GM10266 (cell line): Measurements from ENCODE around the gene PMVK.

ENCODE experiments used
- DNase-seq: peaks from one replicate; pipeline ENCODE4 v3.0.0; 2012; ENCODE audit errors: extremely low spot score
- TF ChIP-seq, protein P1 (sequence below): IDR thresholded peaks from 2 replicates; pipeline ENCODE4 v1.5.1; 2012; ENCODE audit warnings: mild to moderate bottlenecking, low read depth; ENCODE audit not compliant: control insufficient read depth, insufficient read depth; ENCODE audit errors: missing control alignments

Gene PMVK

DNA sequence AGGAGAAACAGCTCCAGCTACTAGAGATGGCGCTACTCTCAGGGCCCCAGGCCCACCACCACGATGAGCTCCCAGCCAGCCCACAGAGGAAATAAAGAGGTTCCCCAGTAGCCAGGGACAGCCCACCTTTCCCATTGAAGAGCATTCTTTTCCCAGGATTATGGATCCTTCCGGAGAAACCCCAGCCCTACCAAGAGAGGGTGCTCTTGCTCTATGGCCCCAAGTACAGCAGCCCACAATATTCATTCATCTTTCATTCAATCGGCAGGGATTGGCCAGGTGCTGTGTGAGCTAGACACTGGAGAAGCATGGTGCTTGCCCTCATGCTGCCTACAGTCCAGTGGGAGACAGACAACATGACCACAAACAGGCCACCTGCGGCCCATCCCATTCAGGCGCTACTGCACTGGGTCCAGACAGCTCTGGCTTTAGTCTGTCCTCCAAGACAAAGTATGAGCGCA is 29.9 kb downstream of the PMVK start:
- DNase-seq: no peak
- TF ChIP-seq, protein P1, sequence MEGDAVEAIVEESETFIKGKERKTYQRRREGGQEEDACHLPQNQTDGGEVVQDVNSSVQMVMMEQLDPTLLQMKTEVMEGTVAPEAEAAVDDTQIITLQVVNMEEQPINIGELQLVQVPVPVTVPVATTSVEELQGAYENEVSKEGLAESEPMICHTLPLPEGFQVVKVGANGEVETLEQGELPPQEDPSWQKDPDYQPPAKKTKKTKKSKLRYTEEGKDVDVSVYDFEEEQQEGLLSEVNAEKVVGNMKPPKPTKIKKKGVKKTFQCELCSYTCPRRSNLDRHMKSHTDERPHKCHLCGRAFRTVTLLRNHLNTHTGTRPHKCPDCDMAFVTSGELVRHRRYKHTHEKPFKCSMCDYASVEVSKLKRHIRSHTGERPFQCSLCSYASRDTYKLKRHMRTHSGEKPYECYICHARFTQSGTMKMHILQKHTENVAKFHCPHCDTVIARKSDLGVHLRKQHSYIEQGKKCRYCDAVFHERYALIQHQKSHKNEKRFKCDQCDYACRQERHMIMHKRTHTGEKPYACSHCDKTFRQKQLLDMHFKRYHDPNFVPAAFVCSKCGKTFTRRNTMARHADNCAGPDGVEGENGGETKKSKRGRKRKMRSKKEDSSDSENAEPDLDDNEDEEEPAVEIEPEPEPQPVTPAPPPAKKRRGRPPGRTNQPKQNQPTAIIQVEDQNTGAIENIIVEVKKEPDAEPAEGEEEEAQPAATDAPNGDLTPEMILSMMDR: no peak

DNA sequence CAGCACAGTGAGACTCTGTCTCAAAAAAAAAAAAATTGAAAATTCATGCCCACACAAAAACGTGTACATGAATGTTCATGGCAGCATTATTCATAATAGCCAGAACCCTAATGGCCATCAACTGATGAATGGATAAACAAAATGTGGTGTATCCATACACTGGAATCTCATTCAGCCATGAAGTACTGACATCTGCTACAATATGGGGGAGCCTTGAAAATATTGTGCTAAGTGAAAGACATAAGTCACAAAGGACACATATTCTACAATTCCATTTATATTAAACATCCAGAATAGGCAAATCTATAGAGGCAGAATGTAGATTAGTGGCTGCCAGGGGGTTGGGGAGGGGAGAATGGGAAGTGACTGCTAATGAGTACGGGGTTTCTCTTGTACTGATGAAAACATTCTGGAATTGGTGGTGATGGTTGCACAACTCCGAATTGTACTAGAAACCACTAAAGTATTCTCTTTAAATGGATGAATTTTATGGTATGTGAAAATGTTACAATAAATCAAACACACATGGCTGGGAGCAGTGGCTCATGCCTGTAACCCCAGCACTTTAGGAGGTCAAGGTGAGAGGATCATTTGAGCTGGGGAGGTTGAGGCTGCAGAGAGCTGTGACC is 33.5 kb downstream of the PMVK start:
- TF ChIP-seq, protein P1: no peak
- no peak for DNase-seq

DNA sequence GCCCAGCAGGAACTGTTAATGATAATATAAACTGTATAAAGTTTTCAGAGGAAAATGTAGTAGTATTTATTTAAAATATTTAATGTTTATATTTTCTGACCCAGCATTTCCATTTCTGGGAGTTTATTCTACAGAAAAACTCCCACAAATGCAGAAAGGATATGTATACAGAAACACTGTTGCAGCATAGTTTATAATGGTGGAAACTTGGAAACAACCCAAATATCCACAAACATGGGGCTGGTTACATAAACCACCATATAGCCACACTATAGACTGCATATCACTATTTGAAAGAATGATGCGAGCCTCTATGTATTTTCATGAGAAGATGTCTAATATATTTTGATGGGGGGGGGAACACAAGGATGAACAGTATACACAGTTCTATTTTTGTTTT is 34.9 kb downstream of the PMVK start:
- TF ChIP-seq, protein P1: no peak
- DNase-seq: no peak

DNA sequence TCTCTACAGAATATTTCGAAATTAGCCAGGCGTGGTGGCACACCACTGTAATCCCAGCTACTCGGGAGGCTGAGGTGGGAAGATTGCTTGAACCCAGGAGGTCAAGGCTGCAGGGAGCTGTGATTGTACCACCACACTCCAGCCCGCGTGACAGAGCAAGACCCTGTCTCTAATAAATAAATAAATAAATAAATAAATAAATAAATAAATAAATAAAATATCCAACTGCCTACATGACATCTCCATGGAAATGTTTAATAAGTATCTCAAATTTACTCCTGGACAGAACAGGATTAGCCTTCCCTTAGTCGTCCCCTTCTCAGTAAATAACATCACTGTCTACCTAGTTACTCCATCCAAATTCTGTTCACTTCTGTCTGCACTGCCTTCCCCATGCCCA is 37.5 kb downstream of the PMVK start:
- TF ChIP-seq, protein P1: no peak
- no peak for DNase-seq

DNA sequence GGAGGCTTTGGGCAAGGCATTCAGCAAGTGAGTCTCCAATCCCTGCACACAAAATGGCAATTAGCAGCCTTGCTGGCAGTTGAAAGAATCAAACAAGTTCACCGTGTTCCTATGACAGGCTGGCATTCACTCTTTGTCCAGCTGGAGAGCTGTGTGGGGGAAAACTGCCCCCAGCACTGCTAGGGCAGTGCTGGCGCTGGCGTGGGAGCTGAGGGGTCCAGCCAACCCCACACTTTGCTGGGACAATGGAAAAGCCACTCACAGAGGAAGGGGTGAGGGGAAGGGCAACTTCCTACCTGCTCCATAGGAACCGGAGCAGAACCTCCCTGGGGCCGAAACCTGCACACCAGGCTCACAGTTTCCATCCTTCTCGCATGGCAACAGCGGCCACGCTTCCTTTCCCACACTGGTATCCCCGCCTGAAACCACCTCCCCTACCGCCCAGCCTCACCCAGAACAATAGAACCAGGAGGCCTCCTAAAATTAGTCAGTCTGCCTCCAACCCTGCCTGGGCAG is 39.7 kb downstream of the PMVK start:
- TF ChIP-seq, protein P1: no peak
- no peak for DNase-seq

DNA sequence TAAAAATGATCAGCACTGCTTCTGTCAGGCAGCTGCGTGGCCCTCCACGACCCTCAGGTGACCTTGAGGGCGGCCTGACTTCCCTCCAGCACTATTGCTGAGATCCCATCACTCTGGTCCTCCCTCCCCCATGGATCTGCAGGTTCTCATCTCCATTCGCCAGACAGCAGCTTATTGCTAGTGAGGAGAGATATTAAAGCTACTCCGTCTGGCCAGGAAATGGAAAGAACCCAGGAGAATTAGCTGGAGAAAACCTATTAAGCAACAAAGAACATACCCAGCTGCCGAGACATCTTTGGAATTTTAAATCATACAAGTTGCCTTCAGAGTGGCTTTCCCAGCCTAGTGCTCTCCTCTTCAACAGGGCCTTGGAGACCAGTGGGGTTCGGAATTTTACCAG is 40.7 kb downstream of the PMVK start:
- TF ChIP-seq, protein P1: no peak
- no peak for DNase-seq

DNA sequence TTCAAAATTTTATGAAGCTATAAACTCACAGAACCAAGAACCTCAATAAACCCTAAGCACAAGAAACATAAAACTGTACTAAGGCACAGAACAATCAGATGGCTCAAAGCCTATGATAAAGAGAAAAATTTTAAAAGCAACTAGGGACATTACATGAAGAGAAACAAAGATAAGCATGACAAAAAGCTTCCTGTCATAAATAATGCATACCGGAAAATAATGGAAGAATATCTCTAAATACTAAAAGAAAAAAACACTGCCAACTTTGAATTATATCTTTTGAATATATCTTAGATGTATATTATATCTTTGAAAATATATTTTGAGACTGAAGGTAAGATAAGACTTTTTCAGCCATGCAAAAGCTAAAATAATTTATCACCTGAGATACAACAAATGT is 45.1 kb downstream of the PMVK start:
- DNase-seq: no peak
- TF ChIP-seq, protein P1: no peak
